Measurements from ENCODE around the gene PRTG.

GRCh38 chr15:55628369-55628730 lies 114.6 kb downstream of the PRTG start:
- no peak for TF ChIP-seq POLR2A (IDR thresholded peaks at IDR 0.05)
- TF ChIP-seq CTCF (IDR thresholded peaks at IDR 0.05): no peak
- TF ChIP-seq POLR2AphosphoS5 (IDR thresholded peaks at IDR 0.05): no peak
